ENCODE data around the gene DPH3. TPM values are rescaled to one million over a fixed set of nuclear protein-coding genes. Genes with fewer than 3 reads are reported as not detected.
A peak's percentile ranks its signal among the peaks of the same experiment; 100 is the strongest.

The DPH3 gene
- total and polyA plus RNA-seq, 9 of the 15 experiments (the other 6 are each of a cell fraction or from before 2014, with no cell fraction given) = 15.9 to 131 (median 38.7) TPM

GRCh38 chr3:16309558-16309957, 44.8 kb upstream of the DPH3 start (continued):
- TF ChIP-seq MYC (IDR thresholded peaks at IDR 0.05; ENCODE audit: low read depth, low read length) (peak; percentile 31; the same call in 1 of the 2 replicates), MYC (CRISPR knock-in tag; IDR thresholded peaks at IDR 0.05; ENCODE audit: borderline replicate concordance, low read depth) (no peak), EP300 (IDR thresholded peaks at IDR 0.05; ENCODE audit: low read length) (peak; percentile 83), FOS (IDR thresholded peaks at IDR 0.05; ENCODE audit: extremely low read depth, insufficient read length) (peak; percentile 76), NBN (IDR thresholded peaks at IDR 0.05; ENCODE audit: low read depth) (peak; percentile 89), BCOR (IDR thresholded peaks at IDR 0.05) (no peak), JUND (IDR thresholded peaks at IDR 0.05; ENCODE audit: borderline replicate concordance, low read depth, low read length) (peak; percentile 99), JUND (tag; IDR thresholded peaks at IDR 0.05; ENCODE audit: borderline replicate concordance, low read depth, low read length) (peak; percentile 98), NFIC (IDR thresholded peaks at IDR 0.05) (no peak), ATF3 (IDR thresholded peaks at IDR 0.05) (peak; percentile 93), ATF3 (CRISPR knock-in tag; conservative IDR thresholded peaks at IDR 0.05) (no peak; the same call in 1 of the 2 replicates), CCNT2 (IDR thresholded peaks at IDR 0.05; ENCODE audit: borderline replicate concordance, extremely low read depth, insufficient read length, low read depth, low read length) (peak; percentile 22), FOSL1 (tag; conservative IDR thresholded peaks at IDR 0.05) (peak; percentile 92), ZNF445 (CRISPR knock-in tag; IDR thresholded peaks at IDR 0.05; ENCODE audit: low read depth) (no peak), ZNF175 (CRISPR knock-in tag; IDR thresholded peaks at IDR 0.05; ENCODE audit: low read depth) (peak; percentile 68; the same call in 1 of the 2 replicates), KDM1A (IDR thresholded peaks at IDR 0.05) (peak; percentile 63 to 80; a peak in 3 of 4 replicates), ZNF592 (IDR thresholded peaks at IDR 0.05) (peak; percentile 75; the same call in 1 of the 2 replicates), ATF1 (CRISPR knock-in tag; IDR thresholded peaks at IDR 0.05) (no peak), ATF1 (tag; IDR thresholded peaks at IDR 0.05) (no peak), TEAD4 (IDR thresholded peaks at IDR 0.05; ENCODE audit: low read length) (peak; percentile 77), TEAD4 (CRISPR knock-in tag; IDR thresholded peaks at IDR 0.05; ENCODE audit: borderline replicate concordance) (no peak), ZNF76 (CRISPR knock-in tag; IDR thresholded peaks at IDR 0.05; ENCODE audit: borderline replicate concordance) (no peak), ETV1 (tag; conservative IDR thresholded peaks at IDR 0.05; ENCODE audit: low read depth) (peak; percentile 98), E4F1 (CRISPR knock-in tag; IDR thresholded peaks at IDR 0.05; ENCODE audit: borderline replicate concordance) (no peak)

Data from K562 (cell line).